Middle frontal gyrus (tissue), 1 donor: Measurements from ENCODE around the gene IL17A.

ENCODE experiments used
- DNase-seq: peaks from one replicate; pipeline ENCODE4 v3.0.0-alpha.2; 2015; ENCODE audit warnings: low spot score; ENCODE audit errors: extremely low spot score

The IL17A gene

GRCh38 chr6:52210227-52210626 lies 24.1 kb downstream of the IL17A start:
- DNase-seq, result no peak

- no peak for DNase-seq
Observed at GRCh38 chr6:52213127-52213526, 27.0 kb downstream of the IL17A start.

DNA sequence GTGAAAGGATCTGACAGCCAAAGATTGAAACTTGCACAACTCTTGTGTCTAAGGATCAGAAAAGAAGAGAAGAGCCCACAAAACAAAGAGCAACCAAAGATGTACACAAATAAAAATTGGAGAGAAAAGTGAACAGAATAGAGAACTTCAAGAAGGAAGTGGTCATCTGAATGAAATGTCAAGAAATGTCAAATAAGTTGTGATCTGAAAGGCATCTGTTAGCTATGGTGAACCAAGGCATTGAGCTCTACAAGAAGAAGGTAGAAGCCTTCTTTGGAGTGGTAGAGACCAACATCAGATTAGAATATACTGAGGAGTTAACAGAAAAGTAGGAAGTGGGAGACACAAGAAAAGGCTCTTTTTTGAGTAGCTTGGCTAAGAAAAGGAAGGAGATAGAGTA lies 29.6 kb downstream of the IL17A start:
- DNase-seq, result no peak

GRCh38 chr6:52216932-52217575 lies 30.9 kb downstream of the IL17A start:
- DNase-seq, result no peak

GRCh38 chr6:52217761-52218160 lies 31.6 kb downstream of the IL17A start:
- no peak for DNase-seq

- no peak for DNase-seq
Observed at GRCh38 chr6:52221302-52221701, 35.1 kb downstream of the IL17A start.

- no peak for DNase-seq
Observed at GRCh38 chr6:52227495-52227894, 41.3 kb downstream of the IL17A start.

DNA sequence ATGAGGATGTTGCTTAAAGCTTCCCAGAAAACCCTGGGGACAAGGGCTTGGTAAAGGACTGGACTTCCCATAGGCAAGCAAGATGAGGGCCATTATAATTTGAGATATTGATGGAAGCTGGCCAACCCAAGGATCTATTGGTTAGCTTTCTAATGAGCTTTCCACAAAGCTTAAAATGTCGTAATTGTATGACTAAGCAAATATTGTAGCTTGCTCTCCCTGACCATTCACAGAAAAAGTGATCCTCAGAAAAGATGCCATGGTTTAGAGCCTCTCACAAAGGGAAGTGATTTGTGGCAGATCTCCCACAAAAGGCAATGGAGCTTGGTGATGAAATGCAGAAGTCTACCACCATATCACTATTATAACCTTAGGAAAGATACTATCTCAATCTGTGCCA lies 44.5 kb downstream of the IL17A start:
- no peak for DNase-seq

GRCh38 chr6:52231406-52232127 lies 45.4 kb downstream of the IL17A start:
- no peak for DNase-seq

DNA sequence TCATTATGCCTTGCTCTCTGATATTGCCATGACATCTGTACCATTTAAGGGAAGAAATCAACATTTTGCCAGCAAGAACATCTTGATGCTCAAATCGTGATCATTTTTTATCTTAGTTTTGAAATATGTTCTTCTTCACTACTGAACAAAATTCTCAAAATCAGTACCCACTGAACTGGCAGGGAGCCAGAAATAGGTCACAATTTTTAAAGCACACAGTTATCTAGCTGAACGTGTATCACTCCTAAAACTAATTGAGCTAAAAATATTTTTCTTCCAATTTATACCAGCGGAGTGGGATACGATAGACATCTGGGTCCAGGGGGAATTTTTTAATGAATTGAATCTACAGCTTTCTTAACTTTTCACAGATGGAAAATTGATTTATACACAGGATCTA lies 46.8 kb downstream of the IL17A start:
- no peak for DNase-seq

GRCh38 chr6:52233975-52234823 lies 48.0 kb downstream of the IL17A start:
- DNase-seq, result no peak
